PC-3 (cell line): Measurements from ENCODE around the gene MT1M. TPM values are rescaled to one million over a fixed set of nuclear protein-coding genes. Genes with fewer than 3 reads are reported as not detected.
"Not testable (repeated sequence)": the region's sequence is repeated elsewhere in the genome, so short reads cannot be mapped to it uniquely, and the experiment has no call there.

Experiments
- ATAC-seq: fragments of 200-7000 bp; cut with Tn5 transposase; 2 replicates; pipeline ENCODE4 v1.9.1; 2020; ENCODE audit warnings: mild to moderate bottlenecking, moderate library complexity
- BruUV-seq: library from RNA; stranded (reverse); fragments of 400-500 nt; replicated peaks from 2 replicates; lab custom pipeline; 2021; lab: Mats Ljungman, UMichigan
- CTCF ChIA-PET: fragments of 300-600 bp; sonication (Branson Sonifier 250); formaldehyde crosslinking; loops from one replicate; lab custom pipeline; 2022; ENCODE audit warnings: antibody characterized with exemption; lab: Charles Lee
- POLR2A ChIA-PET: fragments of 300-600 bp; sonication (Branson Sonifier 250); formaldehyde crosslinking; loops from one replicate; lab custom pipeline; 2022; ENCODE audit warnings: antibody characterized with exemption; ENCODE audit not compliant: unreplicated experiment; lab: Charles Lee
- DNase-seq: peaks from one replicate; pipeline ENCODE4 v3.0.0-alpha.2; 2015
- H2AFZ ChIP-seq: fragments of 300-600 bp; sonication (generic); 2 replicates; pipeline ENCODE4 v1.6.0; 2016; ENCODE audit warnings: antibody characterized with exemption, low read length
- H3F3A ChIP-seq: fragments of 300-600 bp; sonication (generic); one replicate; pipeline ENCODE4 v1.6.0; 2017; ENCODE audit warnings: antibody characterized with exemption, low read length, control low read depth, mild to moderate bottlenecking; ENCODE audit not compliant: unreplicated experiment
- H3K27ac ChIP-seq: fragments of 300-600 bp; sonication (generic); 2 replicates; pipeline ENCODE4 v1.5.1; 2016; ENCODE audit warnings: mild to moderate bottlenecking, low read length
- H3K27me3 ChIP-seq: fragments of 300-600 bp; sonication (generic); 2 replicates; pipeline ENCODE4 v1.6.1; 2016; ENCODE audit warnings: low read length, mixed read lengths
- H3K36me3 ChIP-seq: fragments of 300-600 bp; sonication (generic); 2 replicates; pipeline ENCODE4 v1.6.1; 2016; ENCODE audit warnings: low read depth, mixed run types, low read length, mixed read lengths
- H3K4me1 ChIP-seq: fragments of 300-600 bp; sonication (generic); 2 replicates; pipeline ENCODE4 v1.5.1; 2016; ENCODE audit warnings: low read length; ENCODE audit not compliant: insufficient read depth
- H3K4me2 ChIP-seq: fragments of 300-600 bp; sonication (generic); 2 replicates; pipeline ENCODE4 v1.6.0; 2016; ENCODE audit warnings: low read length
- H3K4me3 ChIP-seq: fragments of 300-600 bp; sonication (generic); 2 replicates; pipeline ENCODE4 v1.5.1; 2016; ENCODE audit warnings: mild to moderate bottlenecking, low read length, mixed read lengths
- H3K79me2 ChIP-seq: fragments of 300-600 bp; sonication (generic); 2 replicates; pipeline ENCODE4 v1.6.1; 2017; ENCODE audit warnings: low read length, mixed read lengths
- H3K9ac ChIP-seq: fragments of 300-600 bp; sonication (generic); 2 replicates; pipeline ENCODE4 v1.6.0; 2016; ENCODE audit warnings: mild to moderate bottlenecking, low read length
- H3K9me2 ChIP-seq: fragments of 300-600 bp; sonication (generic); replicated peaks from 2 replicates; pipeline ENCODE4 v1.6.1; 2016; ENCODE audit warnings: mixed run types, low read length, mixed read lengths
- H3K9me3 ChIP-seq: fragments of 300-600 bp; sonication (generic); 2 replicates; pipeline ENCODE4 v1.6.1; 2016; ENCODE audit warnings: low read length, mixed read lengths
- H4K20me1 ChIP-seq: fragments of 300-600 bp; sonication (generic); 2 replicates; pipeline ENCODE4 v1.6.1; 2016; ENCODE audit warnings: low read length, mixed read lengths
- EZH2 ChIP-seq: fragments of 300-600 bp; sonication (generic); IDR thresholded peaks from one replicate; pipeline ENCODE4 v1.6.1; 2017; ENCODE audit warnings: antibody characterized with exemption, mild to moderate bottlenecking, low read length; ENCODE audit not compliant: unreplicated experiment
- EZH2phosphoT487 ChIP-seq: fragments of 300-600 bp; sonication (generic); IDR thresholded peaks from 2 replicates; pipeline ENCODE4 v1.6.1; 2018; ENCODE audit warnings: mild to moderate bottlenecking, antibody characterized with exemption, low read length, borderline replicate concordance
- intact Hi-C: fragments of 100-400 bp; cut with micrococcal nuclease; formaldehyde crosslinking; loops from 2 replicates; pipeline ENCODE4 v1.9.0; 2023
- total RNA-seq: library from RNA; depleted of rRNA; stranded (reverse); fragments of >200 nt; gene quantifications from 2 replicates; pipeline ENCODE4 v1.2.3, GENCODE V29; 2014
- TF ChIP-seq, protein P1 (sequence below): fragments of 300-600 bp; sonication (generic); conservative IDR thresholded peaks from 2 replicates; pipeline ENCODE4 v1.5.1; 2017; ENCODE audit warnings: antibody characterized with exemption, low read depth, mild to moderate bottlenecking, low read length

The MT1M gene
- total RNA-seq, 1 experiment from 2014 or later = 1.5 TPM

GRCh38 chr16:56673921-56674320 is 41.5 kb downstream of the MT1M start:
- Histone ChIP-seq H3K27me3 (no peaks in the 10 kb centered on the region), H4K20me1 (no peaks in the 10 kb centered on the region), H3K9me3 (no peaks in the 10 kb centered on the region), H3K4me1 (peaks cover 22% of the 10 kb centered on the region), H3K36me3 (no peaks in the 10 kb centered on the region), H3K79me2 (no peaks in the 10 kb centered on the region), H3K9me2 (no peaks in the 10 kb centered on the region), H2AFZ (no peak overlapping the region), H3K4me2 (no peak overlapping the region), H3K9ac (no peak overlapping the region), H3K27ac (no peak overlapping the region), H3K4me3 (no peak overlapping the region), H3F3A (no peaks in the 10 kb centered on the region)
- intact Hi-C loops = no loop called here
- POLR2A ChIA-PET = interaction anchor here (0.6 kb wide), 1 partner anchor 30 kb away, joined by 5 read pairs; no protein-coding TSS in a partner anchor
- CTCF ChIA-PET = no interaction called here
- TF ChIP-seq EZH2phosphoT487 (no peak), EZH2 (no peak)
- TF ChIP-seq, protein P1, sequence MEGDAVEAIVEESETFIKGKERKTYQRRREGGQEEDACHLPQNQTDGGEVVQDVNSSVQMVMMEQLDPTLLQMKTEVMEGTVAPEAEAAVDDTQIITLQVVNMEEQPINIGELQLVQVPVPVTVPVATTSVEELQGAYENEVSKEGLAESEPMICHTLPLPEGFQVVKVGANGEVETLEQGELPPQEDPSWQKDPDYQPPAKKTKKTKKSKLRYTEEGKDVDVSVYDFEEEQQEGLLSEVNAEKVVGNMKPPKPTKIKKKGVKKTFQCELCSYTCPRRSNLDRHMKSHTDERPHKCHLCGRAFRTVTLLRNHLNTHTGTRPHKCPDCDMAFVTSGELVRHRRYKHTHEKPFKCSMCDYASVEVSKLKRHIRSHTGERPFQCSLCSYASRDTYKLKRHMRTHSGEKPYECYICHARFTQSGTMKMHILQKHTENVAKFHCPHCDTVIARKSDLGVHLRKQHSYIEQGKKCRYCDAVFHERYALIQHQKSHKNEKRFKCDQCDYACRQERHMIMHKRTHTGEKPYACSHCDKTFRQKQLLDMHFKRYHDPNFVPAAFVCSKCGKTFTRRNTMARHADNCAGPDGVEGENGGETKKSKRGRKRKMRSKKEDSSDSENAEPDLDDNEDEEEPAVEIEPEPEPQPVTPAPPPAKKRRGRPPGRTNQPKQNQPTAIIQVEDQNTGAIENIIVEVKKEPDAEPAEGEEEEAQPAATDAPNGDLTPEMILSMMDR = no peak
- no TSS peak for BruUV-seq
- DNase-seq = no peak
- ATAC-seq = no peak

DNA sequence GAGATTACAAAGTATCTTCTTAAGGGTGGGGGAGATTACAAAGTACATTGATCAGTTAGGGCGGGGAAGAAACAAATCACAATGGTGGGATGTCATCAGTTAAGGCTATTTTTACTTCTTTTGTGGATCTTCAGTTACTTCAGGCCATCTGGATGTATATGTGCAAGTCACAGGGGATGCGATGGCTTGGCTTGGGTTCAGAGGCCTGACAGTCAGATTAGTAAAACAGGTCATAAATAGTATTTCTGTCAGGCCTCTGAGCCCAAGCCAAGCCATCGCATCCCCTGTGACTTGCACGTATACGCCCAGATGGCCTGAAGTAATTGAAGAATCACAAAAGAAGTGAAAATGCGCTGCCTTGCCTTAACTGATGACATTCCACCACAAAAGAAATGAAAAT is 42.1 kb downstream of the MT1M start:
- H3F3A ChIP-seq, H3K27me3 ChIP-seq, H4K20me1 ChIP-seq, intact Hi-C loops, H2AFZ ChIP-seq, H3K79me2 ChIP-seq, H3K27ac ChIP-seq, DNase-seq, CTCF ChIA-PET, POLR2A ChIA-PET, H3K36me3 ChIP-seq, H3K9ac ChIP-seq, H3K9me2 ChIP-seq, H3K9me3 ChIP-seq, H3K4me3 ChIP-seq, H3K4me2 ChIP-seq, BruUV-seq, ATAC-seq: not testable (repeated sequence)
- peaks cover 25% of the 10 kb centered on the region for H3K4me1 ChIP-seq

- H2AFZ ChIP-seq = no peak overlapping the region
- no peak overlapping the region for H3K4me2 ChIP-seq
- H3K4me3 ChIP-seq = no peak overlapping the region
- no peaks in the 10 kb centered on the region for H3K9me2 ChIP-seq
- no peak overlapping the region for H3K9ac ChIP-seq
- POLR2A ChIA-PET = no interaction called here
- H3F3A ChIP-seq = no peaks in the 10 kb centered on the region
- no TSS peak for BruUV-seq
- no peaks in the 10 kb centered on the region for H3K27me3 ChIP-seq
- no peaks in the 10 kb centered on the region for H3K9me3 ChIP-seq
- intact Hi-C loops = no loop called here
- peaks cover 36% of the 10 kb centered on the region for H3K4me1 ChIP-seq
- TF ChIP-seq EZH2phosphoT487 = no peak
- no peak for TF ChIP-seq EZH2
- TF ChIP-seq, protein P1 = no peak
- no peaks in the 10 kb centered on the region for H4K20me1 ChIP-seq
- DNase-seq = no peak
- no peak for ATAC-seq
- CTCF ChIA-PET = no interaction called here
- H3K36me3 ChIP-seq = no peaks in the 10 kb centered on the region
- no peaks in the 10 kb centered on the region for H3K79me2 ChIP-seq
- H3K27ac ChIP-seq = no peak overlapping the region
Measured at GRCh38 chr16:56675685-56676210, 43.3 kb downstream of the MT1M start.
